HG03575 (cell line): ENCODE data around the gene ARHGDIA.

ENCODE experiments used
- ATAC-seq: cut with Tn5 transposase; IDR thresholded peaks from one replicate; pipeline ENCODE4 v1.9.1; 2021; ENCODE audit not compliant: unreplicated experiment, insufficient number of reproducible peaks, low FRiP score; ENCODE audit errors: extremely low read depth

ARHGDIA gene

DNA sequence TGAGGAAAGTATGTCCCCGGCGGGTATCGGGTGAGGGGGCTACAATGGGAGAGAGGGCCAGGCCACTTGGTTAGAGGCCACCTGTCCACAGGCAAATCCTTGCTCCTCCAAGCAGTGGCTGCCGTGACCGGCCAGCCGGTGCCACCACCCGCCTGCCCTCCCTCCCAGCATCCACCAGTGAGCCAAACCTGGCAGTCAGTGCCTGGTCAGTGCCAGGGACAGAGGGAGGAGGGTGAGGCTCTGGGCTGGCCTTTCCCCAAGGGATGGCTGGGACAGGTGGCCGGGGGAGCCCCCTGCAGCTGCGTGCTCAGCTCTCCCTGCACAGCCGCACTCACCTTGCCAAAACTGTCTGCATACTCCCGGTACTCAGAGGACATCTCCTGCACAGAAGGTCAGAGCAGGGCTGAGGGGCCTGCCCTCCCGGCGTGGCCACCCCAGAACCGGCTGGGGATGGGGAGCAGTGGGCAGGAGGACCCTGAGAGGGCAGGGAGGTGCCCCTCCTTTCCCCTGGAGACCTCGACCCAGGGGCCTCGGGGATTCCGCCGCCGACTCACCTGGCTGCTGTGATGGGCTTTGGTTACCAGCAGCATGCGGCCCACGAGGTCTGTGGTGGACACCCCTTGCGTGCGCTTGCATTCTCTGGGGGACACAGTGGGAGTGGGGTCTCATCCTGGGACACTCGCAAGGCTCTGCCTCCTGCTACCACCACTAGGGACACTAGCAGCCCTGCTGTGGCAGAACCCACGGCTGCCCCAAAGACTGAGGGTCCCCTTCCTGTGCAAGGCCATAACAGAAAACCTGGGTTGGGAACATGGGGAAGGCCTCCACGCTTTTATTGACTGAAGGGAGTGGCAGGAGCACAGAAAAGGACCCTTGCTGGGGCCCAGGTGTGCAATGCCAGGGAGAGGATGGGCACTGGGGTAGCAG lies 36.3 kb upstream of the ARHGDIA start:
- no peak for ATAC-seq

DNA sequence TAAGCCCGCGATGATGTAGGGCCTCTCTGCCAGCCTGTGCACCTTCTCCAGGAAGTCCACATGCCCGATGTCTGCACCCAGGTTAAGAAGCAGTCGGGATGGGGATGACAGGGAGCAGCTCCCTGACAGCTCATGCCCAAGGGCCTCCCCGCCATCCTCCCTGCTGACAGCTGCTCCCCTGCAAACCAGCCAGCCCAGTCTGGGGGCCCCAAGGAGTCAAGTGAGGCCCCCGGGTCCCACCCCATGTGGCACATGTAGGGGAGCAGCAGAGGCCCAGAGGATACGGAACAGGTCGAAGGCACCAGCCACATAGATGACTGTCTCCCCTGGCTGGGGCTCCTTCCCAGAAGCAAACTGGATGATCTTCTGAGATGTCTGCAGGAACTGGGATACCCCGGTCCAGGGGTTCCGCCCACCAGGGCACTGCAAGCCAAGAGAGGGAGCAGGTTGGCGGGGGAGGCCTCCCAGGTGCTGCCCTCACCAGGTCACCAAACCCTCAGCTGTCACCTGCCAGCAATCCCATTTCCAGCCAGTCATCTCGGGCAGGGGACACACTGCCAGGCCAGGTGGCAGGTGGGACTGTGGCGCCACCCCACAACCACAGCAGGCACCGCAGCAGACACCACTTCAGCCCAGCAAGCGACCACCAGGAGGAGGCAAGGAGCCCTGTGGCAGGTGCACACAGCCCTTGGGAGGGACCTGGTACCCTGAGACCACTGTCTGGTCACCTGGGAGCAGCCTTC lies 35.5 kb upstream of the ARHGDIA start:
- ATAC-seq: no peak

DNA sequence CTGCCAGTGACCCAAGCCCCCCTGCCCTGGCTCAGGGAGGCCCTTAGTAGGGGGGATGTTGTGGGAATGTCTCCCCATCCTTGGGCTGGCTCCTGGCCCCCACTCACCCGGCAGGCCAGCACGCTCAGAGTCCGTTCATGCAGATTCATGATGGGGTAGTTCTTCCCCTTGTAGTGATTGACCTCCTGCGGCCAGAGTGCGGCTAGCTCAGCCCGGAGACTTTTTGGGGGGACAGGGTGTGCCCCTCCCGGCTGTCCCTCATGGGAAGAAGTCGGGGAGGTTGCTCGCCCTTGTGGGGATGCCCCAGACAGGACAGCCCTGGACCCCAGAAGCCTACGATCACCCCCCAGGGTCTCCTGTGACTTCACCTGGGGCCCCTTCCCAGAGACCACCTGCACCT lies 34.9 kb upstream of the ARHGDIA start:
- no peak for ATAC-seq

DNA sequence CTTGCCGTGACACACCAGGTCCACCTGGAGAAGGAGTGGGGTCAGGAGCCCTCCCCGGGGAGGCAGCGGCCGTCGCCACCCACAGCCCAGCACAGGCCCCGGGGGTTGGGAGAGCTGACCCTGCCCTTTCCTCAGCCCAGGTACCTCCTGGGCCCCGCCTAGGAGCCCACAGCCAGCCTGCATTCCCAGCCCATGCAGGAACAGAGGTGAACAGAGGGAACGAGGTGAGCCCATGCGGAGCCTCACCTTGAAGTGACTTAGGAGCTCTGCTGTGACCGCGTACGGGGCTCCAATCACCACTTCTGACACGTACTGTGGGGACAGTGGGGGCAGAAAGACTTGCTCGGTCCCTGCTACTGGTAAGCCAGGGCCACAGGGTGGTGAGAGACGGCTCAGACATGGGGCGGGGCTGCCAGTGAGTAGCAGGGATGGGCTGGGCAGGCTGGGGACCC lies 34.3 kb upstream of the ARHGDIA start:
- no peak for ATAC-seq

DNA sequence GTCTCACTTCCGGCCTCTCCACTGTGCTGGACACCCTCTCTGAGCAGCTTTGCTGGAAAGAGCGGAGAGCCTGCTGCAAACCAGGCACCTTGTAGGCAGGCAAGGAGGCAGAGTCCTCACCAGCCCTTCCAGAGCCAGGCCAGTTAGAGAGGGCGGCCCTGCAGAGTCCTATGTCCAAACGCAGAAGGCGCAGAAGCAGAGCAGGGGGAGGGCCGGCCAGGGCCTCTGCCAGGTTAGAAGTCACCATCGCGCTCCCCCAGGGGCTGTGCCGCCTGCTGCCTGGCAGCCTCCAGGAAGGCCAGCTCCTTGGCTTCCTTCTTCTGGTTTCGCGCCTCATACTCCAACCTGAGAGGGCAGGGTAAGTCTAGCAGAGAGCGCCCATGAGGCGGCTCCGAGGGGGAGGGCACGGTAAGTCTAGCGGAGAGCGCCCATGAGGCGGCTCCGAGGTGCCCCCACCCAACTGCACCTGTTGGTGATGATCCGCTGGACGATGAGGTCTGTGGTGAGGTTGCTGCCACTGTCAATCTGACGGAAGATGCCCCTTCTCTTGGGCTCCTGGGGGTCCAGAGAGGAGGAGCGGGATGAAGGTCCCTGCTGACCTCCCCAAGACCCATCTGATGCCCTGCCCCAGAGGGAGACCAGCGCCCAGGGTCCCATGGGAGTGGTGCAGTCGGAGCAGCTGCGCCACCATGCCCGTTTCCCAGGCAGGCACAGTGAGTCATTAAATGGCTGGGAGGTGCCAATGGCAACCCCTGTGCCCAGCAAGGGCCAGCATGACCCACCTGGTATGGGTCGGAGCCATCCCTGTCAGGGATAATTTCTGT lies 33.7 kb upstream of the ARHGDIA start:
- ATAC-seq: no peak

DNA sequence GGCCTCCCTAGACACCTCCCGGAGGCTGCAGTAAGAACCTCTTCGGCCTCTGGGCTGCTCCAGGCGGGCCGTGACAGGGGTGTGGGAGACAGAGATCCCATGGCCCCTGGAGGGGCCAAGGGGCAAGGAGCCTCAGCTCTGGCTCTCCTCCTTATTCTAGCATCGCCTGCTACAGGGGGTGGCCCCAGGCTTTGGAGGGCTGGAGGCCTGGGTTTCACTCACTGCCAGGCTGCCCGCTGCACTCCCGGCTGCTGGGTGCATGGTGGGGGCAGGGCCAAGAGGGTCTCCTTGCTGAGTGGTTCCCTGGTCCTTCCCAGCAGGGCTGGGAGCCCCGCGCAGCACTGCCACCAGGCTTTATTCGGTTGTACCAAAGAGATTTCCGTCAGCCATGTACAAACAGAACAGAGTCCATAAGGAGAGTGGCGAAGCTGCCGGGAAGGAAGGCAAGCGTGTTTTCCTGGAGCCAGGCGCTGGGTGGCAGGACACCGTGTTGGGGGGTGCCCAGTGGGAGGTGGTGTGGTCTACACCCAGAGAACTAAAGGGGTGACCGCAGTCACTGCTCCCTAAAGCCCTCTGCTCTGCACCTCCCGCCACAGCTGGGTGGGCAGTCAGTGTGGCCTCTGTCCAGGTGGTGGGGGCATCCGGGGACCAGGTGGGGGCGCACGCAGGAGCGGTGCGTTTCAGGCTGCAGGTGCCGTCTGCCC lies 32.9 kb upstream of the ARHGDIA start:
- ATAC-seq: no peak

DNA sequence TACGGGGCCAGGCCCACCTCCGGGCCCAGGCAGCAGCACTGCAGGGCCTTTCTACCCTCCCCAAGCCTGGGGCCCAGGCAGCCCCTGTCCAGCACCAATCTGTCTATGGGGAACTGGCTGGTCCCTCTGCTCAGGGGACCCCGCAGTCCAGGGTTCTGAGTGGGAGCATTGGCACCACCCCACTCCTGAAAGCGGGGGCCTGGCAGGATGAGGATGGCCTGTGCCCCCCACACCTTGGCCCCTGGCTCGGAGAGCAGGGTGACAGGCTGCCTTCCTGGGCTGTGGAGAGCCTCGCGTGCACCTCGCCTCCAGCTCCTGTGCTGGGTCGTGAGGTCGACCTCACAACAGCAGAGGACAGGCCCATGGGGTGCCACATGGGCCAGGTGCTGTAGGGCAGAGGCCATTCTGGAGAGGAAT lies 32.3 kb upstream of the ARHGDIA start:
- ATAC-seq: no peak

DNA sequence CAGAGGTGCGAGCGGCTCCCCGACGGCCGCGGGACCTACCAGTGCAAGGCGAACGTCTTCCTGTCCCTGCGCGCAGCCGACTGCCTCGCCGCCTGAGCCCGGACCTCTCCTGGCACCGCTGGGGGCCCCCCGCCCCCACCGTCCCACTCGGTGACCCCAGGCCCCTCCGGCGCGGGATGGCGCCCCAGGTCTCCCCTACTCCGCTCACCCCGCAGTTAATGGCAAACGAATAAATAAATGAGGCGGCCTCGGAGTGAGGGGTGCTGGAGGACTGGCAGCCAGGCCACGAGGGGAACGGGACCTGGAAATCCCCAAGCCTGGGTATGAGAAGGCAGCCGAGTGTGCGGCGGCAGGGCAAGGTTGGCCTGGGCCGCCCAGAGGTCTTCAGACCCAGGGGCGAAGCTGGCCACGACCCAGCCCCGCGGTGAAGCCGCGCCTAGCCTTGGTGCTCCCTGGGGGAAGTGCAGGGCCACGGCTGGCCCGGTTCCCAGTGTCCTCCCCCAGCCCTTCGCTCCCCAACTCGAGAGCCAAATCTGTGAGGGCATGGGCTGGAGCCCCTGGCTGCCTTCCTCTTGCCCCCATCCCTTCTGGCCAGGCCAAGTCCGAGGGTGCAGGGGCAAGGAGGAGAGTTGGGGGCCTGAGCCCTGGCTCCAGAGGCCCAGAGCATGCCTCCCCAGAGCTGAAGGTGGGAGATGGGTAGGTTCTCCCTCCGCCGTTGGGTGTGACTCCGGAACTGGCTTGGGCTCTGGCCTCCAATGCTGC lies 31.7 kb upstream of the ARHGDIA start:
- no peak for ATAC-seq

DNA sequence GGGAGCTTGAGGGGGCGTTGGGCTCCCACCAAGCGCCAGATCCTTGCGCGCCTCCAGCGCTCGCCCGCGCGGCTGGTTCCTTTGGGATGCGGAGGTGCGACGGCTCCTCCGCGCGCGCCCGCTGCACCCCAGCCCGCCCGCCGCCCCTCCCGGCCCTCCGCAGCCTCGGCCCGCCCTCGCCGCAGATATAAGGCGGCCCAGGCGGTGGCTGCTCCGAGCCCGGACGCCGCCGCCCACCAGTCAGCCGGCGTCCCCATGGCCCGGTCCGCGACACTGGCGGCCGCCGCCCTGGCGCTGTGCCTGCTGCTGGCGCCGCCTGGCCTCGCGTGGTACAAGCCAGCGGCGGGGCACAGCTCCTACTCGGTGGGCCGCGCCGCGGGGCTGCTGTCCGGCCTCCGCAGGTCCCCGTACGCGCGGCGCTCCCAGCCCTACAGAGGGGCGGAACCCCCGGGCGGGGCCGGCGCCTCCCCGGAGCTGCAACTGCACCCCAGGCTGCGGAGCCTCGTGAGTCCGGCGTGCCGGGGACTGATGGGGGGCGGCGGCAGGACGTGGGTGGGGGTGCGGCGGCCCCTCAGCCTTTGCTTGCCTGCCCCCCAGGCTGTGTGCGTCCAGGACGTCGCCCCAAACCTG lies 31.0 kb upstream of the ARHGDIA start, which contains the start of gene NPB:
NPB (plus strand) TSS at position 216 of the 630 bp plus-strand sequence; CDS start at position 256, 40 bp downstream.
- no peak for ATAC-seq

DNA sequence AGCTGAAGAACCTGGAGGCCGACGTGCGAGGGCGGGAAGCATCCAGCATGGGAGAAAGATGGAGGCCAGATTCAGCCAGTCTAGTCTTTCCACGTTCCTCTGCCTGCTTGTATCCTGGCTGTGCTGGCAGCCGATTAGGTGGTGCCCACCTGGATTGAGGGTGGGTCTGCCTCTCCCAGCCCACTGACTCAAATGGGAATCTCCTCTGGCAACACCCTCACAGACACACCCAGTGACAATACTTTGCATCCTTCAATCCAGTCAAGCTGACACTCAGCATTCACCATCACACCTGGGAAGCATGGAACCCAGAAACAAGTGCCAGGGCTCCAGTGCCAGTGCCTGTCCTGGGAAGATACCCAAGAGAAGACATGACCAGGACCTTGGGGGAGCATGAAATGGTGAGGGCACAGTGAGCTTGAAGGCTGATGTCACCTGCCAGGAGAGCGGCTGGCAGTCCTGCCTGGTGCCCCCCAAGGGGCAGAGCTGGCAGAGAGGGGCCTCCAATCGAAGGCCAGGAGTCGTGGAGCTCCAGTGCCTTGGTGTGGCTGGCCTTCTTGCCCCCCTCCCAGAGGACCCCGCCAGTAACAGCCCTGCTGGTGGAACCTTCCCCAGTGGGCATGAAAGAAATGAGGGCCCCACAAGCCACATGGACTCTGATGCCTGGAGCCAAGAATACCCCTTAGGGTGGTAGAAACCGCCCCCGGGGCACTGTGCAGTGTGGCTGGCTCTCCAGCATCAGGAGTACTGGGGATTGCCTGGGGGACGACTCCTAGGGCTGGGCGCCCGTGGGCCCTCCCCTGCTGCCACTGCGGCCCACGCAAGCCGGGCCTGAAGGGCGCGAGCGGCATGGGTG lies 30.3 kb upstream of the ARHGDIA start:
- no peak for ATAC-seq

DNA sequence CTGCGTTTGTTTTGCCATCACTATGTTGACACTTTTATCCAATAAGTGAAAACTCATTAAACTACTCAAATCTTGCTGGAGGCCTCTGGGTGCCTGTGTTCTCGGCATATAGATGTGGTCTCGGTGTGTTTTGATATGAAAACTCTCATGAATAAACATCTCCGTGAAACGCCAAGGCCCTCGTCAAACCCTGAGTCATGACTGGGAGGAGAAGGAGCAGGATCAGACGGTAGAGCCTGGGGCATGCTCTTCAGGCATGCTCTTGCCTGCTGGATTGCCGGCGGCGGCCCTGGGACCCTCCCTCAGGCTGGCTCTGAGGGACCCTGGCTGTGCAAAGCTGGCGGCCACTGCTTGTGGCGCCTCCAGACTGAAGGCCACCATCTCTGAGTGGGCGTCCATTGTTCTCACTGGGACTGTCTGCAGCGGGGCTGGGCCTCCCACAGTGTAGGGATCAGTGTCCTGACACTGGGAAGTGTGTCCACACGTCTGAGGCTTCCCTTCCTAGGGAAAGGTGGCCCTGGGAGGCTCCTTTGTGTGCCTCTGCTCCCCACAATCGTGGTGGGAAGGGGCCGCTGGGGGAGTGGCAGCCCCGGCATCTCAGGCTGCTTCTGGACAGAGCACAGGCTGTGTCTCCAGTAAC lies 29.2 kb upstream of the ARHGDIA start:
- no peak for ATAC-seq

DNA sequence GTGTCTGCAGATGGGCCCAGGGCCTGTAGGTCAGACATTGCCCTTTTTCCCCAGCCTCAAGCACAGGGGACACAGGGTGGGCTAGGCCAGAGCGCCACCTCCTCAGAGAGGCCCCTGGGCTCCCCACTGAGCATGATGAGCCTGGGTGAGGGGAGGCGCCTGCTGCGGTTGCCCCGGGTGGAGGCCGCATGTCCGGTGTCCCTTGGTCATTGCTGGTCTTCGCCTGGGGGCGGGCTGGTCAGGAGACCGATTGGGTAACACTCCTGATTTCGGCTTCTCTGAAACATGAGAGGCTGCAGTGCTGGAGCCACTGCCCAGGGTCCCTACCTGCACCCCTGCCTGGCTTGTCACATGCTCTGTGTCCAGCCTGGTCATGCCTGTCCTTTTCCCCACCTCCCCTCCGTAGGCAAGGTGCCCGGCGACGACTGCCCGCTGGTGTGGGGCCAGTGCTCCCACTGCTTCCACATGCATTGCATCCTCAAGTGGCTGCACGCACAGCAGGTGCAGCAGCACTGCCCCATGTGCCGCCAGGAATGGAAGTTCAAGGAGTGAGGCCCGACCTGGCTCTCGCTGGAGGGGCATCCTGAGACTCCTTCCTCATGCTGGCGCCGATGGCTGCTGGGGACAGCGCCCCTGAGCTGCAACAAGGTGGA lies 28.5 kb upstream of the ARHGDIA start:
- ATAC-seq: no peak

DNA sequence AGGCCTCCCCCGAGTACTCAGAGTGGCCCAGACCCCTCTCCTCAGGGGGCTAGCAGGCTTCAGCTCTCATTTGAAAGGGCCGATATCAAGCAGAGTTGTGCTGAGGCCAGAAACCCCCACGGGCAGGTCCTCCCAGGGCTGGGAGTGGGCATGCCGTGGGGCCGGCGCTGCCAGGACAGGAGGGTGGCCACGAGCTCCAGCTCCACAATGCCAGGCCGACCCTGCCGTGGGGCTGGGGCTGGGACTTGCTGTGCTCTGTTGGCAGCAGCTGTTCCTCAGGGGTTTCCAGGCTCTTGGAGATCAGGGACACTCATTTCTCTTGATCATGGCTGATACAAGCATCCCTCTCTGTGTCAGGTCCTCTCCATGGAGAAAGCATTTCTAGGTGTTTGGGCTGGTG lies 27.7 kb upstream of the ARHGDIA start:
- ATAC-seq: no peak

DNA sequence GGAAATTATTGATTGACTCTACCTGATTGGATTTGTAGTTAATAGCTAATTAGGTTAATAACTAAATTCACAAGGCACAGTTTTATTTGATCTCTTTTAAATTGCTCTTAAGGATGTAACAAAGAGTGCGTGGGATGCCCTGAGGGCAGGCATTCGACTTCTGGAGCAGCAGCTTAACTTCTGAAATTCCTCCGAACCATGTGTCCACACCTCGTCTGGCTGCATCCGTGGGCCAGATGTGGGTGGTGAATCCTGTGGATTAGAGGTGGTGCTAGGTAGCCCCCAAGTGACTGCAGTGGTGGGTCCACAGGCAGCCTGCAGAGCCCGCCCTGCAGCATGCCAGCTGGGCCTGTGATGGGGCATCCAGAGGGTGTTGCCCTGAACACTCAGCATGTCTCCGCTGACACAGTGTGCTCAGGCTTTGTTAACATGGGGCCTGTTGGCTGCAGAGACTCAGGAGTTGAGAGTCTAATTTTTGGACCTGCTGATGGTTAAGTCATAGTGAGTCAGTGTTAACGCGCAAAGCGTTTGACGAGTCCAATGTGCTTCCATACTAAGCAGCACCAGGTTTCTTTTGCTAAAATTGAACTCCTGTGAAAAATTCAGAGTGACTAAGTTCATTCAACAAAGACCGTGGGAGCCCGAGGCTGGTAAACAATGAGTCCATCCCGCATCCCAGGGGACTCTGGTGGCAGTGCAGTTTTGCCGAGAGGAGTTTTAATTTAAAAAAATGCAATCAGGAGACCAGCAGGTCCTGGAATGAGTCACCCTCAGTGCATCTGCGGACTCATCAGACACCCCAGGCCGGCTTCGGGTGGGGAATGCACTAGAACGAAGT lies 27.1 kb upstream of the ARHGDIA start:
- no peak for ATAC-seq

DNA sequence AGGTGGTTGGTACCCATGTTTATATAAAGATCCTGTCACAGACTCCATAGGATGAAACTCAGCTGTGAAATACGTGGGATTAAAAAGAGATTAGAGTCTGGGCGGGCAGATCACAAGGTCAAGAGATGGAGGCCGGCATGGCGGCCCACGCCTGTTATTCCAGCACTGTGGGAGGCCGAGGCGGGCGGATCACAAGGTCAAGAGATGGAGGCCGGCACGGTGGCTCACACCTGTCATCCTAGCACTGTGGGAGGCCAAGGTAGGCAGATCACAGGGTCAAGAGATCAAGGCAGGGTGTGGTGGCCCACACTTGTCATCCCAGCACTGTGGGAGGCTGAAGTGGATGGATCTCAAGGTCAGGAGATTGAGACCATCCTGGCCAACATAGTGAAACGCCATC lies 24.3 kb upstream of the ARHGDIA start:
- ATAC-seq: no peak
